ENCODE results near the gene ATF1. TPM values are rescaled to one million over a fixed set of nuclear protein-coding genes. Genes with fewer than 3 reads are reported as not detected.

Gene ATF1
- total and polyA plus RNA-seq, 2 of the 8 experiments (the other 6 are each of a cell fraction or from before 2014, with no cell fraction given) = 23.2 to 41.8 TPM

DNA sequence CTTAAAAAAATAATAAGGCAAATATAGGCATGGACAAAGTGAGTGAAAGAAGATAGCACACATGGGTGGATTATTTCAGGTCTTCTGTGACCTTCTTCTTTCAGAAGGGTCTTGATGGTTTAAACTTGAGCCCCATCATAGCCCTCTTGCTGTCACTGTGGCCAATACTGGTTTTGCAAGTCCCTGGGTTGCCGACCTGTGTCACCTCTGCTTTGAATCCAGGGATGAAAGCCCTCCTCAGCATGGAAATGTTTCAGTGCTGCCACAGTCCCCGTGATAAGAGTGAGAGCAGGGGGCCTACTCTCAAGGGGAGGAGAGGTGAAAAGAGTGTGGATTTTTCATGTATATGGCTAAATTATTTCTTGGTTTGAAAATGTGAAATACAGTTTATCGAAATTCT lies 30.2 kb upstream of the ATF1 start:
- Histone ChIP-seq H3K79me2 (ENCODE audit: control insufficient read depth in 1 of 2, insufficient read depth in 2 of 2, low read length in 2 of 2) (no peaks in the 10 kb centered on the region), H3K23me2 (ENCODE audit: low read depth, low read length) (no peaks in the 10 kb centered on the region), H3K14ac (ENCODE audit: insufficient read length) (no peak overlapping the region), H2BK5ac (ENCODE audit: low read depth, low read length) (no peak overlapping the region), H3K27me3 (replicated peaks in 1 of 4; ENCODE audit: control insufficient read depth in 3 of 4, extremely low read depth in 1 of 4, insufficient read depth in 3 of 4, low read length in 3 of 4) (no peaks in the 10 kb centered on the region), H3K4me2 (ENCODE audit: insufficient read depth in 1 of 2, low read depth in 2 of 2, low read length in 2 of 2) (no peak overlapping the region), H3K79me1 (ENCODE audit: low read depth, low read length) (no peaks in the 10 kb centered on the region), H3K4ac (replicated peaks; ENCODE audit: insufficient read length, low read depth, low read length) (no peak overlapping the region), H3K9me3 (ENCODE audit: insufficient read depth in 2 of 2, low read depth in 1 of 2, low read length in 1 of 2) (no peaks in the 10 kb centered on the region), H2BK12ac (ENCODE audit: low read depth, low read length) (no peak overlapping the region), H3K4me3 (ENCODE audit: extremely low read depth in 1 of 4, insufficient read depth in 2 of 4, low read depth in 3 of 4, low read length in 4 of 4) (no peak overlapping the region), H2BK120ac (replicated peaks; ENCODE audit: low read depth, low read length) (no peak overlapping the region), H4K20me1 (replicated peaks in 1 of 2; ENCODE audit: control insufficient read depth in 1 of 2, insufficient read depth in 2 of 2, low read length in 2 of 2) (no peaks in the 10 kb centered on the region), H4K91ac (replicated peaks; ENCODE audit: insufficient read length, low read length) (no peak overlapping the region), H3K36me3 (ENCODE audit: control insufficient read depth in 2 of 4, insufficient read depth in 4 of 4, low read length in 3 of 4) (peaks cover 4 to 18% (median 13%) of the 10 kb centered on the region in 4 experiments; a peak in 5 of 8 replicates), H3K18ac (ENCODE audit: extremely low read depth, low read length) (no peak overlapping the region), H3K23ac (ENCODE audit: insufficient read length) (no peak overlapping the region), H2BK20ac (ENCODE audit: low read length) (no peak overlapping the region), H2BK15ac (ENCODE audit: low read length) (no peak overlapping the region), H4K5ac (ENCODE audit: insufficient read length, low read depth, low read length) (no peak overlapping the region), H3K56ac (replicated peaks; ENCODE audit: insufficient read length, low read depth, low read length) (no peak overlapping the region), H3K9ac (replicated peaks in 1 of 4; ENCODE audit: extremely low read depth in 1 of 4, low read depth in 3 of 4, low read length in 3 of 4) (no peak overlapping the region), H3K27ac (ENCODE audit: low read depth, low read length) (no peak overlapping the region), H4K8ac (ENCODE audit: extremely low read depth, insufficient read depth, low read length) (no peak overlapping the region), H3K4me1 (replicated peaks in 1 of 4; ENCODE audit: control insufficient read depth in 3 of 4, insufficient read depth in 4 of 4, low read length in 3 of 4) (no peaks in the 10 kb centered on the region), H2AK5ac (ENCODE audit: low read depth, low read length) (no peak overlapping the region), H2AFZ (ENCODE audit: low read length) (no peak overlapping the region)
- TF ChIP-seq SIX5 (IDR thresholded peaks at IDR 0.05; ENCODE audit: low read depth, low read length) = no peak
- TF ChIP-seq TEAD4 (IDR thresholded peaks at IDR 0.05; ENCODE audit: low read depth, low read length) = no peak
- no peak for TF ChIP-seq RBBP5 (IDR thresholded peaks at IDR 0.05; ENCODE audit: borderline replicate concordance, low read depth, low read length)
- FAIRE-seq (no peak), DNase-seq (ENCODE audit: low read depth in 1 of 2, low spot score in 2 of 2) (no peak)
- WGBS, 2 experiments (ENCODE audit: extremely low coverage in 1 of 2, insufficient coverage in 1 of 2, insufficient read length in 1 of 2, insufficient replicate concordance in 2 of 2, low coverage in 1 of 2, low lambda C conversion rate in 2 of 2, missing lambda C conversion rate in 1 of 2) = 90% methylated on average over 3 of the region's 3 CpGs; no CpG with 5 or more reads in 1 of the 2 experiments
- ChIA-PET POLR2A (ENCODE audit: partially characterized antibody) (interaction anchor here (2.0 kb wide), 1 partner anchor 31 kb away, joined by 5 read pairs; no protein-coding TSS in a partner anchor), CTCF (ENCODE audit: partially characterized antibody) (interaction anchor here (0.8 to 1.2 kb wide), 4 partner anchors 9 to 225 kb away, joined by 3 to 6 read pairs (median 4); no protein-coding TSS in a partner anchor)
